Retina (tissue), 1 donor: ENCODE measurements around the gene IL21R.
"Not testable (repeated sequence)": the region's sequence is repeated elsewhere in the genome, so short reads cannot be mapped to it uniquely, and the experiment has no call there.

ENCODE experiments used
- DNase-seq: peaks from one replicate; pipeline ENCODE4 v3.0.0-alpha.2; 2016

Gene IL21R

DNA sequence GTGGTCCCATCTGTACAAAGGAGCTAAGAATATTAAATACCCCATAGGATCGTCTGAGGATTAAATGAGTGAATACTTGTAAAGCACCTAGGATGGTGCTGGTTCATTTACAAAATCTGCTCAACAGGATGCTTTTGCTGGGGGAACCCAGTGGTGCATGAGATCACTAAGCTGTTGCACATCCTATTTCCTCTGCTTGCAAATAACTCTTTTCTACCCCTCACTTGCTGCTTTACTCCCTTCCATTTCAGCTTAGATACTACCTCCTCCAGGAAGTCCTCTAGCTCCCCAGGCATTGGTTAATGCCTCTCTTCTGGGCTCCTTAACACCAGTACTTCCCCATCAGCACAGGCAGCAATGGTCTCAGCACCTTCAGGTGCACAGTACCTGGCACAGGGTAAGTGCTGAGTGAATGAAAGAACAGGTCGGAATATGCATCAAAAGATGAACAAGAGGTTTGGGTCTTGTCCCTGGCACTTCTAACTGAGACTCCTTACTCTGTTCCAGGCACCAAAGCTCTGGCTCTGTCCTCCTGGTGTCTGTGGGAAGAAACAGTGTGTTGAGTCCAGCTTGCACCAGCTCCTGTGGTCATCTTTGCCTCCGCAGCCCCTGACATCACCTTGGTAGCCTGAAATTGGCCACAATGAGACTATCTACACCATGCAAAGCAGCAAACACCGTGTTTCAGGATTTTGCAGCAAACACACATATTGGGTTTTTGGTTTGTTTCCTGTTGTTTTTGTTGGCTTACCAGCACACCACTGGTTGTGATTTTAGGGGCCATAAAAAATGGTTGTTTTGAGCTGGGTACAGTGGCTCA is 24.1 kb upstream of the IL21R start:
- no peak for DNase-seq

DNA sequence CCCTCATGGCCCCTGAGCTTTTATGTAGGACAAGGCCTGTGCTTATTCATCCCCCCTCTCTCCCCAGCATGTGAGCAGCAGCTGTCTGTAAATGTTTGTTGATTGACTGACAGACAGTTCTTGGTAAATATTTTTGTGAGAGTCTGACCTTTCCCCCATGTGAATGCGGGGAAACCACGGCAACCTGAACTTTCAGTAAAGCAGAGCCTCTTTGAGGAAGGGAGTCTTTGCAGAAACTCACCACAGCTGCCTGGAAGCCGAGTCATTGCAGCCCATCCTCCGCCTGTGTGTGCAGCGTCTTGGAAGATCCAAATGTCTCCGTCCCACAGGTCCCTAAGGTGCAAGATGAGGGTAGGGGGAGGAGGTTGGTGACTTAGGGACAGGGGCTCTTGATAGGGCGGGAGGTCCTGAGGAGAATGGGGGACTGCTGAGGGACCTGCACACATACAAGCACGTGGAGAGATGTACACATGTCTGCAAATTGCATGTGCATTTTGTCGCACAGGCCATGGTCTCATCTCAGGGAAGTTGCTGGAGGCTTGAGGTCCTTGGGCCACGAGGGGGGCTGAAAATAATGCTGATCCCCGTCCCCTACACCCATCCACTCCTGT is 23.0 kb upstream of the IL21R start:
- no peak for DNase-seq

DNA sequence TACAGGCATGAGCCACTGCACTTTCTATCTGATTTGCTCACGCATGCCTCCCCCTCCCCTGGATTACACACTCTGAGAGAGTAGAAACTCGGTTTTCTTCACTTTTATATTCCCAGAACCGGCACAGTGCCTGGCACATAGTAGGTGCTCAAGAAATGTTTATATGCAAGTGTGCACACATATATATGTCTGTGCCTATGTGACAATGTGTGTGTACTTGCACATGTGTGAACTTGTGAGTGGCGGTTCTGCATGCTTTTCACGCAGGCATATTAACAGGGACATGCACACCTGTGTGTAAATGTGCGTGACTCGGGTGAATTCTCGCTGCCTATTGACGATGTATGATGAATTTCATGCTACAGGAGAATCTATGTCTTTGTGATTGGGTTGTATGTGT is 22.1 kb upstream of the IL21R start:
- DNase-seq, result no peak

DNA sequence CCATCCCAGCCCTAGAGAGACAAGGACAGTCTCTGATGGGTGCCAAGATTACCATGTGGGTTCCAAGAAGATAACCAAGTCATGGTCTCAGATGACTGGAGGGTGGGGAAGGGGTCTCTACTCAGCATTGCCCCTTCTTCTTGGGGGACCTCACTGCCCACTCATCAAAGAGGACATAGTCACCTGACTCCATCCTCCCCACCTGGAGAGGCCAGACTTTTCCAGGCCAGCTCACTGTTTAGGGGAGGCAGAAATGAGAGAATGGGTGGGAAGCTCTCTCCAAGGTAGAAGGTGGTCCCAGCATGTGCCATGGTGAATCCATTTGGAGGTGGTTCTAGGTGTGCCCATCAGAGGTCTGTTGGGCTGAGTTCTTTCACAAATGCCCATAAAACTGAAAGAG is 20.7 kb upstream of the IL21R start:
- no peak for DNase-seq

DNA sequence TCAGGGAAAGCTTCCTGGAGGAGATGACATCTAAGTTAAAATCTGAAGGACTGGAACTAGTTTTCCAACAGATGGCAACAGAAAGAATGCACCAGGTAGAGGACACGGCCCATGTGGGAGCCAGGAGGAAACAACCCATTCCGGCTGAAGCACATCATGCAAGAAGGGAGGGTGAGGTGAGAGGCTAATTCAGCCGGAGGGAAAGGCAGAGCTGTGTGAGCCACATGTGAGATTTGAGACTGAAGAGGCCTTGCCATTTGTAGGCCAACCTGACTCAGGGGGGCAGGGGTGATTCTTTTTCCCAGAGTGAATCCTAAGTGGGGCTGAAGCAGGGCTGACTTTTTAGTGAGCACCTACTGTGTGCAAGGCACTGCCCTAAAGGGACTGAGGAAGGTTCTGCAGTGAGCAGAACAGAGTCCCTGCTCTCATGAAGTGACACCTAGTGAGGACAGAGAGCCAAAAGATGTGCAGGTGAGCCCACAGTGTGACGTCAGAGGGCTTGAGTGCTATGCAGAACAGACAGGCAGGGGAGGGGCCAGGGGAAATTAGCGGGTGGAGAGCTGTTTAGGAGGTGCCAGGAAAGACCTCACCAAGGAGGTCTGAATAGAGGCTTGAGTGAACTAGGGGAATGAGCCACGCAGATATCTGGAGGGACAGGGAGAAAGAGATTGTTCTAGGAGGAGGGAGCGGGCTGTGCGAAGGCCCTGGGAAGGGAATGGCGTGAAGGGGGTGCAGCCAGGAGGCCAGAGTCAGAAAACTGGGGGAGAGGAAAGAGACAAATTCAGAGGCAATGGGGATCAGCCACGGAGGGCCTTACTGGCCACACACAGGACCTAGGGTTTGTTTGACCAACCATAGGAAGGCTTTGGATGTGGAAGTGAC is 19.8 kb upstream of the IL21R start:
- no peak for DNase-seq

DNA sequence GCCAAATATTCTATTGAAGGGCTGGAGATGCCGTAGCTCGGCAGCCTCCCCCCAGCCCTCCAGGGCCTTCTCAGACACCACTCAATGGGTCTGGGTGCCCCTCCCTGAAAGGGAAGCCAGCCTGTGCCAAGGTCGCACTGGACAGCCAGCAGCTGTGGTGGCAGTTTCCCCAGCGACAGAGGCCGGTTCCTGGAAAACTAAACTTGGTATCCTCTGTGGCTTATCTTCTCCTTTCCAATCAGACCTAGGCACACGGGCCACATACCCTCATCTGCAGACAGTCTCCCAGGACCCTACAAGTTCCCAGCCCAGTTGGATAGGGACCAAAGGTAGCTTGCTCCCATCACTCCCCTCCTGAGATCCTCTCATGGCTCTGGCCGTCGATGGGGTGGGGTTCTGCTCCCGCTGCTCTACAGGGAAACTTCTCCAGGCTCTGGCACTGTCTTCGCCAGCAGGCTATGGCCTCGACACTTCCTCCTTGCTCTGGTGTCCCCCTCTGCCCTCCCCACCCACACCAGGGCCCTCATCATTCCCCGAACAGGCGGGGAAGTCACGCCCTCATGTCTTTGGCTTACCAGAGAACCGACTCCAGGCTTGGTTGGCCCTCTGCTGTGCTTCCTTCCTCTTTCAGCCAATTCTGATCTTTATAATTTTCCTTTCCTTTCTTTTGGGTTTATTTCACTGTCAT is 18.3 kb upstream of the IL21R start:
- no peak for DNase-seq

DNA sequence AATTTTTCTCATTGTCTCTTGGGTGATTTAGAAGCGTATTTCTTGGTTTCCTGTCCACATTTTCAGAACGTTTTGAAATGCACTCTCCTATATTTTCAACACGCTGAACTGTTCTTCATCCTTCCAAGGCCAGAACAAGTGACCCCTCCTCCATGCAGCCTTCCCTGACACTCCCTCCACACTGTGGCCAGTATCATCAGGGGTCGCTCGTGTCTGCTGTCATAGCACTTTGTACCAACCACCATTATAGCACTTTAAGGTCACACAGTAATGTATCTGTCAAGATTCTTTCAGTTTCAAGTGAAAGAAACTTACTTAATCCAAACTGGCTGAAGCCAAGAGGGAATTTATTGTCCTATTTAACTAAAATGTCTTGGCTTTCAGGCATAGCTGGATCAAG is 17.5 kb upstream of the IL21R start:
- DNase-seq, result no peak

DNA sequence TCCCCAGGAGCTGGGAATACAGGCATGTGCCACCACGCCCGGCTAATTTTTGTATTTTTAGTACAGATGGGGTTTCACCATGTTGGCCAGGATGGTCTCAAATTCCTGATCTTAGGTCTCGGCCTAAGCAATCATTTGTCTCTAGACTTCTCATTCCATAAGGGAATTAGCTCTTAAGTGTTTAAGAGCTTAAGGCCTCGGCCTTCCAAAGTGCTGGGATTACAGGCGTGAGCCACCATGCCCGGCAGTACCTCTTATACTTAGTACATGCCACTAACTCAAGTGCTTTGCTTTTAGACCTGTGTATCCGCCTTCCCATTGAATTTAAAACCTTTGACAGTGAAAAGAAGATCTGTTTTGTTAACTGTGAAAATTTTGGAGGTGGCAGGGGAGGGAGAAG is 16.6 kb upstream of the IL21R start:
- no peak for DNase-seq

DNA sequence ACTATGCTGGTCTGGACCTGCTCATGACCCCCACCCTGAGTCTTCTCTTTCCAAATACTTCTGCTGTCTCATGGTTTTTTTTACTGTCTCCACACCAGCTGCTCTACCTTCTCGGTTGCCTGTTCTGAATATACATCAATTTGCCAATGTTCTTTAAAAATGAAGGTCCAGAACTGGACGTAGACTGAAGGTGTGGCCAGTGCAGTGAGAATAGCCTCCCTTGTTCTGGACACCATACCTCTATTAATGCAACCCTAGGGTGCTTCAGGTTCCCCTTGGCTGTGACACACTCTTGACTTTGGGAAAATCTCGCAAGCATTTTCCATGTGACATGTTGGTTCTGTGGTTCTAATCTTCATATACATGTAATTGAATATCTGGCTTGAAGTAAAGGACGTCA is 15.3 kb upstream of the IL21R start:
- no peak for DNase-seq

DNA sequence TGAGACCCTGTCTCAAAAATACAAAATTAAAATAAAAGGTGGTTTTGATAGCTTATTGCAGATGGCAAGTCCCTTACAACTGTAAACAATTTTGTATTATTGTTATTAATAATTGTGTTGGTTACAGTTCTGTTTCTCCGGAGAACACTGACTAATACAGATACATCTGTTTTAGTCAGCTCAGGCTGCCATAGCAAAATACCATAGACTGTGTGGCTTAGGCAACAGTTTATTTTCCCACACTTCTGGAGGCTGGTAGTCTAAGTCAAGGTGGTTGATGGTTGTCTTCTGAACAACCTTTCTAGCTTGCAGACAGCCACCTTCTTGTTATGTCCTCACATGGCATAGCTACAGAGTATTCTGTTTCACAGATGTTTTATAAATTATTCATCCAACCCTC is 14.2 kb upstream of the IL21R start:
- DNase-seq, result no peak

DNA sequence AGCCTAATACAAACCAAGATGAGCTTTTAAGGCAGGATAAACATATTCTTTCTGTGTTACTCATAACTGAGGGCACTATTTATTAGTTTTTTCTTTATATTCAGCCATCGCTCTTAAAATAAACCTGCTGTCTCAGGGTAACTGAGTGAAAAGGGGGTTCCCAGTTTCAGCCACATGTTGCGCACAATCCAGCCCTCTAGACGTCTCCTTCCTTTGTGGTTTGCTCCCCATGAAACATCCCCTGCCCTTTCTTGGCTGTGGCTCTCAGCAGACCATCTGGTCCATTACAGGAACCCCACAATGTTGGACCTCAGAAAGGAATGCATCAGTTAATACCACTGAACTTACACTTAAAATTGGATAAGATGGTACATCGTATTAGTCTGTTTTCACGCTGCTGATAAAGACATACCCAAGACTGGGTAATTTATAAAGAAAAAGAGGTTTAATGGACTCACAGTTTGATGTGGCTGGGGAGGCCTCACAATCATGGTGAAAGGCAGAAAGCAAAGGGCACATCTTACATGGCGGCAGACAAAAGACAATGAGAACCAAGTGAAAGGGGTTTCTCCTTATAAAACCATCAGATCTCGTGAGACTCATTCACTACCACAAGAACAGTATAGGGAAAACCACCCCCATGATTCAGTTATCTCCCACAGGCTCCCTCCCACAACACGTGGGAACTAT is 12.6 kb upstream of the IL21R start:
- DNase-seq, result no peak

DNA sequence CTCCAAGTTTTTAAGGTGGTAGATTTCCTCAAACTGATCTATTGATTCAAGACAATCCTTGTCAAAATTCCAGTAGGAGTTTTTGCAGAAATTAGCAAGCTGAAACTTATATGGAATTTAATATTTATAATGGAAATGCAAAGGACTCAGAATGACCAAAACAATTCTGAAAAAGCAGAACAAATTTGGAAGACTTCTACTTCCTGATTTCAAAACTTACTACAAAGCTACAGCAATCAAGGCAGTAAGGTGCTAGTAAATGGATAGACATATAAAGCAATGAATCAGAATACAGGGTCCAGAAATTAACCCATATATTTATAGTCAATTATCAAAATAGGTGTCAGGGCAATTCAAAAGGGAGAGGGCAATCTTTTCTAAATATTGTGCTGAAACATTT is 11.8 kb upstream of the IL21R start:
- DNase-seq, result no peak

DNA sequence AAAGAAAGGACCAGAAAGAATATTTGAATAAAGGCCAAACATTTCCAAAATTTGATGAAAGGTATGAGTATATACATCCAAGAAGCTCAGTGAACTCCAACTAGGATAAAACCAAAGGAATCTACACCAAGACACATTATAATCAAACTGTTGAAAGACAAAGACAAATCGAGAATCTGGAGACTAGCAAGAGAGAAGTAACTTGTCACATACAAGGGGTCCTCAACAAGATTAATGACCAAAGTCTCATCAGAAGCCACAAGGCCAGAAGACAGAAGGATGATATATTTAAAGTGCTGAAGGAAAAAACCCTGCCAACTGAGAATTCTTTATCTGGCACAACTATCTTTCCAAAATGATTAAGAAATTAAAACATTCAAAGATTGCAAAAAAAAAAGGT is 9.3 kb upstream of the IL21R start:
- DNase-seq, result no peak

DNA sequence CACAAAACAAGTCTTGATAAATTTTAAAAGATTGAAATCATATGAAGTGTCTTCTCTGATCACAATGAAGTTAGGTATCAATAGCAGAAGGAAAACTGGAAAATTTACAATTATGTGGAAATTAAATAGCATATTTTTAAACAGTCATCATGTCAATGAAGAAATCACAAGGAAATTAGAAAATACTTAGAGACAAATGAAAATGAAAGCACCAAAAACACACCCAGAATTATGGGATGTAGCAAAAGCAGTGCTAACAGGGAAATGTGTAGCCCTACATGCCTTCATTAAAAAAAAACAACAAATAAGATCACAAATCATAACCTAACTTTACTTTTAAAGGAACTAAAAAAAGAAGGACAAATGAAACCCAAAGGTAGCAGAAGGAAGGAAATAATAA is 7.5 kb upstream of the IL21R start:
- DNase-seq, result no peak

DNA sequence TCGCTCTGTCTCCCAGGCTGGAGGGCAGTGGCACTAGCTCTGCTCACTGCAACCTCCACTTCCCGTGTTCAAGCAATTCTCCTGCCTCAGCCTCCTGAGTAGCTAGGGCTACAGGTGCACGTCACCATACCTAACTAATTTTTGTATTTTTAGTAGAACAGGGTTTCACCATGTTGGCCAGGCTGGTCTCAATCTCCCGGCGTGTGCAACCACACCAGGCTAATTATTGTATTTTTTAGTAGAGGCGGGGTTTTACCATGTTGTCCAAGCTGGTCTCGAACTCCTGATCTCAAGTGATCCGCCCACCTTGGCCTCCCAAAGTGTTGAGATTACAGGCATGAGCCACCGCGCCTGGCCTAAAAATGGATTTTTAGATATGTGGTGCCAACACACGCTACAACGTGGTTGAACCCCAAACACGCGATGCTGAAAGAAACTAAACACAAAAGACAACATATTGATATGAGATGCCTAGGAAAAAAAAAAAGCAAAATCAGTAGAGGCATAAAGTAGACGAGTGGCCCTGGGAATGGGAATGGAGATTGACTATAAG is 3.6 kb upstream of the IL21R start:
- not testable (repeated sequence) for DNase-seq

DNA sequence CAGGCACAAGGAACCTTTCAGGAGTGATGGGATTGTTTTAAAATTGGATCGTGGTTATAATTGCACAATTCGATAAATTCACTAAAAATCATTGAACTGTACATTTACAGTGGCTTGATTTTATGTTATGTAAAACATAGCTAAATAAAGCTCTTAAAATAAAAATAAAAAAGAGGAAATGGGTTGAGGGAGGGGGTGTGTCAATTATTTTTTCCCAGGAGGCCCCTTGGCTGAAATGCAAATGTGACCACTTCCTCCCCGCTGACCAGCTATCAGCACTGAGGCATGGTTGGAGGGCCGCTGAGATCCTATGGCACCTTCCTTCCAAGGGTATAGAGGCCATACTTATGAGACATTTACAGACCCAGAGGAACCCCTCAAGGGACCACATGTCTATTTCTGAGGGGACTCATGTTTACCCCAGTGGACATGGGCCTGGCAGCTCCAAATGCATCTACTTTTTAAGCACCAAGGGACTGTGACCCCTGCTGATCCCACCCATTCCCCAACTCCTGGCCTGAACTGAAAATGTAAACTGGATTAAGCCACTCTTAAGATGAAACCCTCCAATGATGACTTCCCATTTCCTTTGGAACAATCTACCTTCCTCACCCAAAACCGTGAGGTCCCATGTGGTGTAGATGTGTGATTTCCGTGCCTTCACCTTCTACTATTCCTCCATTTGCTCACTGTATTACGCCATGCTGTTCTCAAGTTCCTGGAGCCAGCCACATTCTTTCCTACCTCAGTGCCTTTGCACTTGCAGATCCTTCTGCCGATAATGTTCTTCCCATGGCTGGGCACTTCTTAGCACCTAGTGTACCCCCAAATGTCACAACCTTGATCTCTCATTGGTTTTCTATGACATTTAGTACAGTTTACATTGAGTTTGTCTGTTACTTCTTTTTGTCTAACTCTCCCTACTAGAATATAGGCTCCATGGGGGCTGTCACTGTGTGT is 2.8 kb upstream of the IL21R start:
- DNase-seq, result no peak

DNA sequence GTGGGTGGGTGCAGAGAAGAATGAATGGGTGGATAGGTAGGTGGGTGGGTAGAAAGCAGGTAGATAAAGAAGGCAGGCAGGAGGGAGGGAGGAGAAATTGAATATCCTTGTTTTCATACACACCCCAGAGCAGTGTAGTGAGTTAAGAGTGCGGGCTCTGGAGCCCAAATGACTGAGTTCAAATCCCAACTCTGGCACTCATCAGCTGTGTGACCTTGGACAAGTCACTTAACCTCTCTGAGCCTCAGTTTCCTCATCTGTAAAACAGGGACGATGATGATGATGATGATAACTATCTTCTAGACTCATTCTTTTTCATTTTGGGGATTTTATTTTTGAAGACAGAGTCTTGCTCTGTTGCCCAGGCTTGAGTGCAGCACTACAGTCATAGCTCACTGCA is 2.0 kb upstream of the IL21R start:
- DNase-seq, result no peak

DNA sequence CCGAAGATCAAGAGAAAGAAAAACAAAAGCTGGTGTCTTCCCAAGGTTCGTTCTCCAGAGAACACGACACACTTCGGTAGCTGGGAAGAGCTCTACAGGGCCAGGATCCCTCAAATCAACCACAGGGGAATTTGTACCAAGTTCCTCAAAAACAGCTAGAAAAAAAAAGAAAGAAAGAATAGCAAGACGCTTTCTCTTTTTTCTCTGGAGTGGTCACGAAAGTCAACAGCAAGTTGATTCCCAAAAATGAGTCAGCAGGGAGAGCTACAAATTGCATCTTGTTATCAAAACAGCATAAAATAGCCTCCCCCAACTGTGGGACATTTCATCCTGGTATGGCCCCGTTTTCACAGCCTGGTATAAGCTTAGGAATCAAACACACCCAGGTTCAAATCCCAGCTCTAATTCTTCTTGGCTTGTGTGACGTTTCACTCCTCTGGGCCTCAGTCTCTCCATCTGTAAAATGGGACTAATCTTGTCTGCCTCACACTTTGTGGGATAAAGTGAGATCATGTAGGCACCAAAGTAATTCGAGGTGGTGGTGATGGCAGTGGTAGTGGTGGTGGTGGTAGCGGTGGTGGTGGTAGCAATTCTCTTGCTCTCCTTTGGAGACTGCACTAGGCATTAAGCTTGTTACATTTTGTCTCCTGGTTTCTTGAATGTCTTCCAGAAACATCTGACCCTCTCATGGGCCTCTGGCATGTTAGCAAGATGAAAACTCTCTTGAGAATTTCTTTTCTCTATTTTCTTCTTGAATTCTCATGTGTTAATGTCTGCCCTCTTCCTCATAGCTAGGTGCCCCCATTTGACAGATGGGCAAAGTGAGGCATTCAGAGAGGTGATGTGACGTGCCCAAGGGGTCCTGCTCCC is 988 bp upstream of the IL21R start:
- DNase-seq, result no peak

DNA sequence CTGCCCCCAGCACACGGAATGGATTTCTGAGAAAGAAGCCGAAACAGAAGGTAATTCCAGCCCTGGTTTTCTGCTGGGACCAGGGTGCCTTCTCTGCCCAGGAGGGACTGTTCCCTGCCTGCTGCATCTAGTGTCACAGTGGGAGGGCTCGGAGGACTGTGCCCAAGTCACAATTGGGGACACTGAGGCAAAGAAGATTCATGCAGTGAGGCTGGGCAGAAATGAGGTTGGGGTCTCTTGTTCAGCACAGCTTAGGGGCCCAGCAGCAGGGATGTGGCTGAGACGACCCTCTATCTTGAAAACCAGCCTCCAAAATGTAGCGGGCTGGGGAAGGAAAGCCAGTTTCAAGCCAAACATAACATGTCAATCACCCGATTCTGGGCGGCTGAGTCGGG is 592 bp downstream of the IL21R start:
- no peak for DNase-seq

DNA sequence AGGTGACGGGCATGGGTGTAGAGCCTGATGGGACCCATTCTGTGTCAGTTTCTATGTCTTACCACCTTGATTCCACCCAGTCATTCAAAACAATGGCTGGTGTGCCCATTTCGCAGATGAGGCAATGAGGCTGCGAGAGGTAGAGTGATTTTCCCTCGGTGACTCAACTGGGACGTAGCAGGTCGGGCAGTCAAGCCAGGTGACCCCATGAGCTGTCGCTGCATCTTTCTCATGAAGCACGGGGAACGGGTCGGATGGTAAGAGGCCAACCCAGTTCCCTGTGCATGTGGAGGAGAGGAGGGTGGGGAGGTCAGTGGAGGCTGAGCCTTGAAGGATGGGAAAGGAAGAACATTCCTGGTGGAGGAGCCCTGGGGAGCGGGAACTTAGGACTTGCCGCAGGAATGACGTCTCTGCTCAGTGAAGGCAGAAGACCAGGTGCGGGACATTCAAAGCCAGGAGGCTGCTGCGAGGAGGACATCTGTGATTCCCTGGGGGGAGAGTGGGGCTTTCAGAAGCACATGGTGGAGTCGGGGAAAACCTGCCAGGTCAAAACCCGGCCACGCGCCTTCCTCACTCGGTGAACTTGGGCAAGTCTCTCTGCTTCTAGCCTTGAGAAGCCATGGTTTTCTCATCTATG is 1.1 kb downstream of the IL21R start:
- DNase-seq, result no peak
